GF-D8 (cell line): ENCODE measurements around the gene FRMD4A.
"Not testable (repeated sequence)": the region's sequence is repeated elsewhere in the genome, so short reads cannot be mapped to it uniquely, and the experiment has no call there.

Source experiments
- DNase-seq: peaks from one replicate; lab custom pipeline; 2025; lab: John Stamatoyannopoulos, UW

The FRMD4A gene

DNA sequence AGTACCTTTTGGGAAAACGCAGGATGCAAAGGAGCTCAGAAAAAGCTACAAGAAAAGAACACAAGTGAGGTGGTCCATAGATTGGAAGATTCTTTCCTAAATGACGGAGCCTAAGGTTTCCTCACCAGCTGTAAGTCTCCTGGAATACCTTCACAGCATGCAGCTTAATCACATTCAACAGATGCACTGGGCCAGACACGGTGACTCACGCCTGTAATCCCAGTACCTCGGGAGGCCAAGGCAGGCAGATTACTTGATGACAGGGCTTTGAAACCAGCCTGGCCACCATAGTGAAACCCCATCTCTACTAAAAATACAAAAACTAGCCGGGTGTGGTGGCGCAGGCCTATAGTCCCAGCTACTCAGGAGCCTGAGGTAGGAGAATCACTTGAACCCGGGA is 228.7 kb downstream of the FRMD4A start:
- DNase-seq: no peak

DNA sequence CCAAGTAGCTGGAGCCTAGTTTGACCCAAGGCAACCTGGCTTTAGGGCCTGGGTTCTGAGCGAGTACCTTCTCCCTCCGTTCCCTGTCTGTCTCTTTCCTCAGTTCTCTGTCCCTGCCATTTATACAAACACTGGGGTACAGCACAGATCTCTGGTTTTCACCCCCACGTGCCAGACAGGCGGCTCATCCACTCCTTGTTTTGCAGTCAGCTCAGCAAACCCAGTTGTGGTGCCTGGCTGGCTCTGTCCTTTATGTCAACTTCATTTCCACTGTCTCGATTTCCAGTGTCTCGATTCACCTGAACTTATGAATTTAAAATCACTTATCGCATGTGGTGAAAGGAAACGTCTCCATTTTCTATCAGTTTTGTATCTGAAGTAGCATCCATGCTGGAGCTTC is 230.8 kb downstream of the FRMD4A start:
- no peak for DNase-seq

DNA sequence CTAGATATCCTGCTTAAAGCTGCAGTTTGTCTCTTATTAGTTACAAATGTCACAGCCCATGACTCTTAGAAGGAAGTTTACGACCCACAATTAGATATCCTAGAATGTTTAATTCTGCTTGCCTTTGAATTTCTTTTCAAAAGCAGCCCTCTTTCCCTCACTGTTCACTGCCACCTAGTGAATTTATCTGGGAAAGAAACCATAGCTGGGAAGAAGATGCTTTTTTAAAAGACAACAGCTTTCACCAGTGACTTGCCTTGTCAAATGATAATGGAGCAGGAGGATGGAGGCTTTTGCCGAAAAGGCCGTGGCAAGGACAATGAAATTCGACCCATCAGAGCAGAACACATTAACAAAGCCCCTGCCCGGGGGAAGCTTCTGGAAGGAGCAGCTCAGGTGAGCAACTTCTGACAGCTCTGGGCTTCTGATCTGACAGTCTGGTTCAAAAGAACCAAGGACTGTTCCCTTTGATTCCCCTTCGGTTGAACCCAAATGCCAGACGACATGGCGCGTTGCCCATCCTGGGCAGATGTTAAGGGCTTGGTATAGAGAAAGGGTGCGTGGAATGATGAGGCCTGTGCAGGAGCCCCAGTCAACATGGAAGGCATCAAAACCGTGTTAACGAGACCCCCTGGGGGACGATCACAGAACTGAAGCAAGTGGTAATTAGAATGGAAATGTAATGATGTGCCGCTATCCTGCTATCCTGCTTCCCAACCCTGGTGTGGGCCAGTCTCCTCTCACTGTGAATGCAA is 236.8 kb downstream of the FRMD4A start:
- no peak for DNase-seq

DNA sequence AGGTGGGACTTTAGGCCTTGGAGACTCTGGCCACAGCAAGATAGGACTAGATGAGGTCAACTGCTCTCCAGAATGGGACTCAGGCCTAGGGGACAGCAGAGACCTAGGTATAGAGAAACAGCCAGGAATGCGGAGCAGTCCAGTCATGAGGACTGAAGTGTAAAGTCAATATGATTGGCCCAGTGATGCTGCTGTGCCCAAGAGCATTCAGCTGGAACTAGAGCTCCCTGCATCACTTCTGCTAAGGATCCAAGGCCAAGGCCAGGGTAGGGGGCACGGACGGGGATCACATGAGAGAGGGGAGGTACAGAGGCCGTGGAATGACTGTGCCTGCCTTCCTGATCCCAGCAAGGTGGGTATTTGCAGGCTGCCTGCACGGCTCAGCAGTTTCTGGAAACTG is 237.9 kb downstream of the FRMD4A start:
- DNase-seq: no peak

DNA sequence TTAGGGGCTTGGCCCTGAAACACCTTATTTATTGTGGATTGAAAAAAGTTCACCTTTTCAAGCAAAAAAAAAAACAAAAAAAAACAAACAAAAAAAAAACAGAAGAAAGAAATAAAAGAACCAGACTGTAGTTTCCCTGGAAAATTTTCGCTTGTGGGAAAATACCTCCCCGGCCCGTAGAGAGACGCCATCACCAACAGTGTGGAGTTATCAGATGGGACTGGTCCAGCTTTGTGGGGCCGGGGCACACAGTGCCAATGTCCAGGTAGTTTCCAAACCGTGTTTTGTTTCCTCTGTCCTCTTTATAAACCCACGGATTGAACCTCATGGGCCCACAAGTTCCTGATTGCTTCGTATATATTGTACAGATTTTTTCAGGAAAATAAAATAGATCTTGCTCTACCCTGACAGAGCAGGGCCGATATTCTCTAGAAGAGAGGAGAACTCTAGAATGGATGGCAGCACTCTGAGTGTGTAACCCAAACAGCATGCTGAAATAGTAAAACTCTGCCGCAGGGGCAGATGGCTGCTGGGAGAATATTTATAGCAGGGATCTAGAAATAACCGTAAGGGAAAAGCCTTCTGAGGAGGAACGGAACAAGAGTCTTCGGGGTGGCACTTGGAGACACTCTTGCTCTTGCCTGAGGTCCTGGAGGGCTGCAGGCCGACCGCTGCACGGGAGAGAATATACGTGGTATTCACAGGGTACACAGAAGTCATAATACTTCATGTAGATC is 241.0 kb downstream of the FRMD4A start:
- no peak for DNase-seq

DNA sequence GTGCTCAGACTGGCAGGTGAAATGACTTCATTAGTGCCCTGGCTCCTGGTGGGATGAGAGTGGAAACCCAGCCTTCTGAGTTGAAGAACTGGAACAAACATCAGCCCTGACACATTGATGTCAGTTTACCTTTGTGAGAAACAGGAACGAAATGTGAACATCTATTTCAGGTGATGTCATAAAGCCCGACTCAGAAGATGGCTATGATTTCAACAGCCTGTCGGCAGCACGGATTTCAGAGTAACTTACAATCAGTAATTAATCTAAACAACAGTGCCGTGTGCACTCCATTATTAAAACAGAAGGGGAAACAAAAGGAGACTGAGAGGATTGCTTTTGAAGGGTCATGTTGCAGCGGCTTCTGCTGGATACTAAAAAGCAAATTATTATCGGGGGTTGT is 243.2 kb downstream of the FRMD4A start:
- DNase-seq: no peak

DNA sequence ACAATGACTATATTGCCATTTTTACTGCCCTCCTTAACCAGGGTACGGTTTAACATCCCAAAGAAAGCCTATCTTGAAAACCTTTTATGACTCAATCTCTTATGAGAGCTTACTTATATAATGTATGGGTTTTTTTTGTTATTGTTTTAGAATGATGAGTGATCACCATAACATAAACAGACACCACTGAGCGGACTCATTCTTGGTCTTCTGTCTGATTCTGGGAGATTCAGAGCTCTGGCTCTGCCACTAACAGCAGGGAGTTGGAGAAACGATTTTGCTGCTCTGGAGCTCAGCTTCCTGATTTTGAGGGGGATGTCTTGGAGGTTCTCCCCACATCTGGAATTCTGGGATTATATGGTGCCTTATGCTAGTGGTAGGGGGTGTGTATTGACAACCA is 244.1 kb downstream of the FRMD4A start:
- no peak for DNase-seq

DNA sequence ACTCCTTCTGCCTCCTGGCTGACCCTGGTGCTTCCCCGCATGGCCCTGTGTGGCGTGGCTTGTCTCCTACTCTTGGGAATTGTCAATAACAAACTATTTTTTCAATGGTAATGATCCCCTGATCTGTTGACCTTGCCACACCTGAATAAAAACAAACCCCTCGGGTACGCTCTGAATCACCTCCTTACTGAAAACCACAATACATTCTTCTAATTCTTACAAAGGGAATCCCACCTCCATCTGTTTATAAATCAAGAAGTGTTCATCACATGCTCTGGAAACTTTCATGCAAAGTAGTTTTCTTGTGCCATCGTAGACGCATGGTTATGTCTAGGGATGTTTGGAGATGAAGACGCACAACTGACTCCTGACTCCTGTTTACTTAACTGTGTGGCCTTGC is 245.8 kb downstream of the FRMD4A start:
- no peak for DNase-seq

DNA sequence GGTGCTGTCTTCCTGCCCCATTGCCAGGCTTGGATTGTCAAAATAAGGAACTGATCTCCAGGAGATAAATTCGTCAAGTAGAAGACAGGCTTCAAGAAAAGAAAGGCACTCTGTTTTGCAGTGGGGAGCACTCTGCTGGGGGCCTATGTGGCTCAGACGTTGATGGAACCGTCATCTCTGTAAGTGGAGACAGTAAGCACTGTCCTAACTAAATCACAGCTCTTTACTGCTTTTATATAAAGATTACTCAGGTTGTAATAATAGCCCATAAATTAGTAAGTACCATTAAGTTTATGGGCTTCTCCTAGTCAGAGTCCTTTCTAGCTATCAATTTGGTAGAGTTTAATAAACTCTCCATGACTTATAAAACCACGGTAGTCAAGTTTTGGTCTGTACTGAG is 249.9 kb downstream of the FRMD4A start:
- no peak for DNase-seq

DNA sequence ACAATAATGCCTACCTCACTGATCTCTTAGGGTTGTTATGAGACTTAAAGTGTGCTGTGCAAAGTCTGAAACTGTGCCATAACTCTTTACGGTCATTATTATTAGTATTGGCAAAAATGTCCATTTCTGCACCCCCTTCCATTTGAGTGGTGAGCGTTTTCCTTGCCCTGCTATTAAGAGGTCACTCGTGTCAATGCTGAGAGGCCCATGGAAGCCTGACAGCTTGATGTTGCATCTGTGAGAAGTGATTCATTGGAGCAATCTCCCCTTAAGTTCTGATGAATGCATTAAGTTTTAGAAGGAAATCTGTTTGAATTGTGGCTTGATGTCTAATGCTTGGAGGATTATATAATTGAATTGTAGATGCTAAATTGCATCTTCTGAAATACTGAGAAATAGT is 253.3 kb downstream of the FRMD4A start:
- DNase-seq: no peak

DNA sequence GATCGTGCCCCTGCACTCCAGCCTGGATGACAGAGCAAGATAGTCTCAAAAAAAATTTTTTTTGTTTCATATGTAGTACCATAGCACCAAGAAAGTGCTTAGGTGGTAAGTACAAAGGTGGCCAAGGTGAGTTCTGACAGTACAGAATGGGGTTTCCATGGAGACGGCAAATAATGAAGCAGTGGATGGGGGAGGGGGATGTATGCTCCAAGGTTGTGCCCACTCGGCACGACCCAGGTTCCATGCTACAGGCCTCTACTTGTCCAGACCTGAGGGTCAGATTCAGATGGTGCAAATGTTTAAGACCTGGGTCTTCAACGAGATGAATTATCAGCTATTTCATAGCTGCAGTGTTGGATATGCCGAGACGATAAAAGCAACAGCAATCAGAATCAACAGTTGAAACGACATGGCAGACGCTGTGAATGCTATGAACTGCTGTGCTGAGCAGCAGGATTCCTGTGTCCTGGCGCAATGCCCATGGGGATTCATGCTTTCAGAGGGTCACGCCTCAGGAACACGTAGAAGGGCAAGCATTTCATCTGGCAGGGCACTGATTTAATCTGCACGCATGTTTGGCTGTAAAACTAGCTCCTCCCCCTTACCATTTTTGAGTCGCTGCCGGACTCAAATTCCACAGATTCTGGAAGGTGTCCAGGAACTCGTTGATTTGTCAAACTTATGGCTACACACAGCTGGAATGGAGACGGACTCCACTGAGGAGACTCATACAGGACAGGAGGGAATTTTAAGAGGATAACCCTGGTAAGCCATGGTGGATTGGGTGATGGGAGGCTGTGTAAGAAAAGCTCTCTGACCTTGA is 256.5 kb downstream of the FRMD4A start:
- no peak for DNase-seq

DNA sequence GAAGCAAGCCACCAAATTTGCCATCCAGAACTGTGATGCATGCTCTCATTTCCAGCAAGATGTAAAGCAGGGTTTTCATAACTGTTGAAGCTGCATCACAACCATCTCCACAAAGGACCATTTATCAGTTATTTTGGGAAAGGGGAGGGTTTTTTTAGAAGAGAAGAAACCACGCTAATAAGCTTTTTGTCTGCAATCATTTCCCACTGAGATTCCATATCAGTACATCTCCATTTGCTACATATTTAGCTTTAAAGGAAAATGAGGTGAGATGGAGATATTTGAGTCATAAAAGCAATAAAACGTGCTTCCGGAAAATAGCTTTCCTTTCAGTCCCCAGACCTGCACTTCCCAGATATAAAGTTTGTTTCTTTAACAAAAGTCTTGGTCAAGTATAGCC is 258.2 kb downstream of the FRMD4A start:
- no peak for DNase-seq

DNA sequence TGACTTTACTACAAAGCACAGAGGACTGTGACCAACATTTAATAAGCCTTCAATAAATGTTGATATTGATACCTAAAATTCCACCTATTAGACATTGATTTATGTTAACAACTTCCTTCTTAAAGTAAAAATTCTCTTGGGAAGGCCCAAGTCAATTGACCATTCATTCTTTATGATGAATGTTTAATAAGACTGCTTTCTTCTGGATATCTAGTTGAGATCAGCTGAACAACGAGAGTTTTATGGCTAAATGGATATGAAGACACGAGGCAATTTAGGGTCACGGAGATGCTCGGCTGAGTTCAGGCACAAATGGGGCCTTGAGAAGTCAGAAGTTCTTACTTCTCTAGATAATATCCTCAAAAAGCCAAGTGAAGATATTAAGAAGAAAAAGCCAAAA is 258.8 kb downstream of the FRMD4A start:
- no peak for DNase-seq

DNA sequence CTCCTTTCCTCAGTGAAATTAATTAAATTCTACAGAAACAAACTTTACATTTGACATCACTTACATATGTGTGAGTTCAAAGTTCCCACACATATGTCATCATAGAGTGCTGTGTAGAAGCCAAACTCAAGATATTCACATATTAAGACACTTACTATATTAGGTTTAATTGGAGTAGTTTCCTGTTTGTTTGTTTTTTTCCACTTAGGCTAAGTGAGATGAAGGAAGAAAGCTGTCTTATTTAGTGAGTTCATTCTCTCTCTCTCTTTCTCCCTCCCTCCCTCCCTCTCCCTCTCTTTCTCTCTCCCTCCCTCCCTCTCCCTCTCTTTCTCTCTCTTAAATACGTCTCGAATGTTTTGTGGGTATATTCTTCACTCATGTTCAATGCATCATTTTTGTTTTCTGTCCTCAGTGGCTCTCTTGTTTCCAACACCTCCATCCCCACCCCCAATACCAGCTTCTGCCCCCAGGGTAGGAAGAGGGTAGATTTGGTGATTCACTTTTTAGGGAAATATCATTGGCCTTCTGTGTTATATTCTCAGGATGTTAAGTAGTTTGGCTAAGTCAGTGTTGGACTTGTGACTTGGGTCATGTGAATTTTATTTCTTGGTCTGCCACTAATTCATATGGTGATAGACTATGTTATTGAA is 262.0 kb downstream of the FRMD4A start:
- no peak for DNase-seq

DNA sequence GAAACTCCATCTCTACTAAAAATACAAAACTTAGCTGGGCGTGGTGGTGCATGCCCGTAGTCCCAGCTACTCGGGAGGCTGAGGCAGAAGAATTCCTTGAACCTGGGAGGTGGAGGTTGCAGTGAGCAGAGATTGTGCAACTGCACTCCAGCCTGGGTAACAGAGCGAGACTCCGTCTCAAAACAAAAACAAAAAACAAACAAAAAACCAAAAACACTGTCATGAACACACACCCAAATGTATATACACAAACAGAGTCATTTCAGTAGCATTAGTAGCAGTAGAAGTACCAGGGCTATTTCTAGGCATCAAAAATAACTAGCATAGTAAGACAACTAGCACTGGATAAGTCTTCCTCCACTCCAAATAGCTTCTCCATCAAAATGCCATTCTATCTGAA is 263.1 kb downstream of the FRMD4A start:
- DNase-seq: not testable (repeated sequence)

DNA sequence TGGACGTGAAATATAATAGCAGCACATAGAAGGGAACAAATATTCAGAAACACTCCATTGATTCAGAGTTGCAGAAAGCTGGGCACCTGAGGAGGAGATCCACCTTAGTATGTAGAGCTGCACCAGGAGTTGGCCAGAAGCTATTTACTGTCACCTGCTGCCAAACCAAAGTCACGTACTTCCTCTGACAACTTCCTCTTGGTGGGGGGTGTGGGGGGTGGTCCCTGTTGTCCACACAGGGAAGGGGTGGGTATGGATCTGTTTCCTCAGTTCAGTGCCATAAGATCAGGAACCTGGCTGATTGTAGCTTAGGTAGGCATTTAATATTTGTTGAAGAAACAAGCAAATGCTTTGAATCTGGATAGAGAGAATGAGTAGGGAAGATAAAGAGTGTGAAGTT is 264.6 kb downstream of the FRMD4A start:
- no peak for DNase-seq

DNA sequence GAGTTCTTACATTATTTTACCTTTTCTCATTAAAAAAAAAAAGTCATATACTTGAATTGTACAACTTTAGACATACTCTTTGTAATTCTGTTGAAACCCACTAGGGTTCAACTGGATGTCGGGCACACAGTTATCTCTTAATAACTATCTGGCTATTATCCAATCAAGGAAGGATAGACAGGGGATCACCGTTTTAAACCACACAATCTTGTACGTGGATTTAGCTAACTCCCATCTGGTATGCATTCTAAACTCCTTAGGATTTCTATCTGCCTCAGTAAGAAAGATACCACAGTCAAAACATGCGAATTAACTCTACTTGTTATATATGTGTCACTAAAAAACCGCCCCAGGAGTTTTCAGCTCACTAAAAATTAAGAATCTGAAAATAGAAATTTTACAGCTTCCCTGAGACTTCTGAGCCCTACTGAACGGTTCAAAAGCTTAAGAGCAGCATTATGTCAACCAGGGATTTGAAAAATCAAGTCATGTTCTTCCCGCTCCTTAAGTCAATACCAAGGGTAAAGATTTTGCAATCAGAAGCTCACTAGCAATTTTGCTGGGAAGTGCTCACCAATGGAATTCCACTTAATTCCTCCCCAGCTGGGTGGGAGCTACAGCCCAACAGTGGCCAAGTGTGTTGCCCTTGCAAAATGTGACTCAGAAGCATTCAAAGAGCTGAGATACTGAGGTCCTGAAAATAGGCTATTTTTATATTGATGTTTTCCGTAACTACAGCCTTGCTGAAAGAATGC is 267.0 kb downstream of the FRMD4A start:
- no peak for DNase-seq

DNA sequence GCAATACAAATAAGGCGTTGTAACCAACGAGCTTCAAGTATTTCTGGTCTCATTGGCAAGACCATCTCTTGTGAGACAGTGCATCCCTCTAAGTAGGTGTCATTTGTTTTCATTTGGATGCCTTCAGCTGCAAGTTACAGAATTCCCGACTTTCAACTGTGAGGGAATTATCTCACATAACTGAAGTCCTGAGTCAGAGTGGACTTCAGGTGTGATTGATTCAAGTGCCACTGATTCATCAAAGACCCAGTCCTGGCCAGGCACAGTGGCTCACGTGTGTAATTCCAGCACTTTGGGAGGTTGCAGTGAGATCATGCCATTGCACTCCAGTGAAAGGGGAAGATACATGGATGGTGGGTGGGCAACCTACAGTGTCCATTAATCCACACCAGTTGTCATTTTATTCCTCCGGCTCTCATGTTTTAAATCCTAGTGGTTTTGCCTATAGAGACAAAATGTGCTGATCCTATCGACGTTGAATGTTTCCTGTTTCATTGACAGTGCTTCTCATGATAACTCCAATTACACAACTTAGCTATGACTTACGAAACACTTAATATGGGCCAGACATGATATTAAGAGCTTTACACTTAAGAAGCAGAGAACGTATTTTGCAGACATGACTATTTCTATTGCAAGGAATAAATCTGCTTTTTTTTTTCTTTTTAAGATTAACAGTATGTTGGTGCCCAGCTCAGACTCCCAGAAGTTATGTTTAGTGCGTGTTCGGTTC is 268.0 kb downstream of the FRMD4A start:
- no peak for DNase-seq

DNA sequence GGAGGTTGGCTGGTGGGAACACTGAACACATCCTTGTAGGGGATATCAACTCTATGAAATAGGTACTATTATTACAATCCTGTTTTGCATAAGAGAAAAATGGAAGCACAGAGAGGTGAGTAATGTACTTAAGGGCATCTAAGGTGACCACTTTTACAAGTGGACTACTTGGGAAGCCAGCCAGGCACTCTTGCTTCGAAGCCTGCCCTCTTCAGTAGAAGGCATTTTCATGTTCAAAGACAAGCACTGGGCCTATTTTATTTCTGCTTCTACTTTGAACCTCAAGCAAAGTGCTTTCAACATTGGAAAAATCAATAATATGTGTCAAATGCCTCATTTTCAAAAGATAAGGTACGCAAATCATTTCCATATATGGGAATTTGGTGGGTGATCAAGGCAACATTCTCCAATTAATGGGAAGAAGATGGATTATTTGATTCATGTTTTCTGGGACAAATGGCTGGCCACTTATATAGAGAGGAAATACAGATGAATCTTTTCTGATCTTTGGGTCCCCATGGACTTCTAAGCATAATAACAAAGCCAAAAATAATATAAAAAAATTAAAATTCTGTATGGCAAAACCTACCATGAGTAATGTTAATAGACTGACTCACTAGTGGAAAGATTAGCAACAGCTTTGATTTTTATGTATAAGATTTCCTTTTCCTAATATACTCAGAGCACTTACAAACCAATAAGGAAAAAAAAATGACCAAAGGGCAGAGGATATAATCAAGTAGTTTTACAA is 270.2 kb downstream of the FRMD4A start:
- DNase-seq: no peak
